Stimulated activated CD4-positive, alpha-beta T cell treated with anti-CD3 and anti-CD28 coated beads, Interleukin-12 subunit alpha, Interleukin-12 subunit beta, amount 100 ng/mL, for 4 hours (primary cell): ENCODE measurements around the gene WDR4.
"Not testable (repeated sequence)": the region's sequence is repeated elsewhere in the genome, so short reads cannot be mapped to it uniquely, and the experiment has no call there.

Experiments
- DNase-seq: peaks from one replicate; pipeline ENCODE4 v3.0.0-alpha.2; 2020

The WDR4 gene, protein sequence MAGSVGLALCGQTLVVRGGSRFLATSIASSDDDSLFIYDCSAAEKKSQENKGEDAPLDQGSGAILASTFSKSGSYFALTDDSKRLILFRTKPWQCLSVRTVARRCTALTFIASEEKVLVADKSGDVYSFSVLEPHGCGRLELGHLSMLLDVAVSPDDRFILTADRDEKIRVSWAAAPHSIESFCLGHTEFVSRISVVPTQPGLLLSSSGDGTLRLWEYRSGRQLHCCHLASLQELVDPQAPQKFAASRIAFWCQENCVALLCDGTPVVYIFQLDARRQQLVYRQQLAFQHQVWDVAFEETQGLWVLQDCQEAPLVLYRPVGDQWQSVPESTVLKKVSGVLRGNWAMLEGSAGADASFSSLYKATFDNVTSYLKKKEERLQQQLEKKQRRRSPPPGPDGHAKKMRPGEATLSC

DNA sequence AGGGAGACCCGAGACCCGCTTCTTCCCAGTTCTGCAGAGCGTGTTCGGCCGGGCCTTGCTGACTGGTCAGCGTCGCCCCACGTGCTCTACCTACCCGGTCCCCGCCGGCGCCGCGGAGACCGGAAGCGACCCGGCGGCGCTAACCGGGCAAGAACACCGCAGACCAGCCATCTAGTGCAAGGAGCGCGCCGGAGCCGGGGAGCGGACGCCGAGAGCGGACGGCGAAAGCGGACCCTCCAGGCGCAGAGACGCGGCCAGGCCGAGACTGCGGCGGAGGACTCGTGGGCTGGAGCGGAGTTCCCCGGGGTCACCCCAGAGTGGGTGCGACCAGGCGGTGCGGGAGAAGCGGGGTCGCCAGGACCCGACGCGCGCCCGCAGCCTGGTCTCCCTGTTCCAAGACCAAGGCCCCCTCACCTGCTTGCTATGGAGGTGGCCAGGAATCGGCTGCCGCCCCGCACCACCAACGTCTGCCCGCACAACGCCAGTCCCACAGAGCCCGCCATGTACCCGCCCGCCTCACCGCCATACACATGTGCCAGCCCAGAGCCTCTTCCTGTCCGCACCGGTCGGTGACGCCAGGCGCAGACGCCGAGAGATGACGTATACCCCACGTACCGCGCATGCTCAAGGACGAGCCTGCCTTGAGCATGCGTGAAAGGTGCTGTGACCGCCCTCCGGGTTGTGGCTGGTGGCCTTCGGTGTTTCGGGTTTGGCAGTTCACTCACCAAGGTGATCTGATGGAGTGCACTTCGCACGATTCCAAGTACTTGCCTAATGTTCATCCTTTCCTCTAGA, at the start of gene WDR4:
TSS of gene WDR4 (minus strand) at position 547 of the 795 bp plus-strand sequence. CDS start at position 503, 44 bp downstream.
- peak; percentile 98 for DNase-seq

DNA sequence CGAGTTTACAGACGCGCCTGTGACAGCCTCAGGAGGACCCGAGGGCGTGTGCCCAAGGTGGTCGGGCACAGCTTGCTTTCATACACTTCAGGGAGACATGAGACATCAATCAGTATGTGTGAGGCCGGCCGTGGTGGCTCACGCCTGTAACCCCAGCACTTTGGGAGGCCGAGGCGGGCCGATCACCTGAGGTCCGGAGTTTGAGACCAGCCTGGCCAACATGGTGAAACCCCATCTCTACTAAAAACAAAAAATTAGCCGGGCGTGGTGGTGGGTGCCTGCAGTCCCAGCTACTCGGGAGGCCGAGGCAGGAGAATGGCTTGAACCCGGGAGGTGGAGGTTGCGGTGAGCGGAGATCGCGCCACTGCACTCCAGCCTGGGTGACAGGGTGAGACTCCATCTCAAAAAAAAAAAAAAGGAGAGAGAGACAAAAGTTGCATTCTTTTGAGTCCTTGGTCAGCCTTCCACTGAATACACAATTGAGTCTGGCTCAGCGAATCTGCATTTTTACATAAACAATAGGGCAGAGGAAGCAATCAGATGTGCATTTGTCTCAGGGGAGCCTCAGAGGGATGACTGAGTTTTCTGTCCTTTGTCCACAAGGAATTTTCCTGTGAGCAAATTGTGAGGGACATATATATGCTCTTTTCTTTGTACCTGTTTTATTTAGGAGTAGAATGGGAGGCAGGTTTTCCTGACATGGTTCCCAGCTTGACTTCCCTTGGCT, 48.3 kb upstream of the WDR4 start:
- not testable (repeated sequence) for DNase-seq

DNA sequence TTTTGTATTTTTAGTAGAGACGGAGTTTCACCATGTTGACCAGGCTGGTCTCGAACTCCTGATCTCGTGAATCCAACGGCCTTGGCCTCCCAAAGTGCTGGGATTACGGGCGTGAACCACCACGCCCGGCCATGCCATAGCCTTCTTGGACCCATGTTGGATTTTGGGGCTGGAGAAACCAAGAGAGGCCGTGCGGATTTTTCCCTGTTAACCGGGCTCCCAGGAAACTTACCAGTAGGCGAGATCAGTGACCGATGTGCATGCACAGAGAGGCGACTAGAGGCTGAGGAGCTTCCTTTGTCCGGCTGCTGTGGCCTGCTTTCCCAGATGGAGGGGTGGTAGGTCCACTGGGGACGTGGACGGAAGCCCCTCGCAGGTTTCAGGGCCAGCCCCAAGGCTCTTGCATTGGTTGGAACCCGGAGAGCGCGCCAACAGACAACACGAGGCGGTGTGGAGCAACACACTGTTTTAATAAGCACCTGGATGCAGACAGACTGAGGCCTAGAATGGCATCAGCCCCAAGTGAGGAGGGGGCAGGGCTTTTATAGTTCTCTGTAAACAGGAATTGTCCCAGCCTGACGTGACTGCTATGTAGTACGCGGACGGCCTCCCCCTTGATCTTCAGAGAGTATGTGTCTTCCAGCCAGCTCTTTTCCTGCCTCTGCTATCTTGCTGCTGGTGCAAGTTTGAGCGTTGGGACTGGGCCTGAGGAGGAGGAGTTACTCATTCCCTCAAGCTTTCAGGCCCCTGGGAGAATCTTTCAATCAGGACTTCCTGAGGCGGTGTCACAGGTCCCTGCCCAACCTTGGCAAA, 46.0 kb upstream of the WDR4 start, which contains the start of gene ERVH48-1:
TSS of gene ERVH48-1 (minus strand) at position 517 of the 813 bp plus-strand sequence. CDS start 6,624 bp downstream, outside the sequence.
- DNase-seq: no peak

DNA sequence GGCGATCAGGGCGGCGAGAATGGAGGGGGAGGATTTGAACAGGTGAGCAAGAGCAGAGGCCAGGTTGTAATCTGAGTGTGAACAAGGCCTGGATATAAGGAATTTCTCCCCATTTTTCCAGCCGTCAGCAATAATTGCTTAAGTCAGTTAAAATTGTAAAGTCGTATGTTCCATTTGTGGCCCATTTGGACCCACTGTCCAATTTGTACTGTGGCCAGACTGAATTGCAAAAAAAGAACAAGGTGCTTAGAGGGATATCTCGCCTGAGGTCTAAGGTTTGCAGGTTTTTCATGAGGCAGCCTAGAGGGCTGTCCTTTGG, 45.1 kb upstream of the WDR4 start:
- no peak for DNase-seq

DNA sequence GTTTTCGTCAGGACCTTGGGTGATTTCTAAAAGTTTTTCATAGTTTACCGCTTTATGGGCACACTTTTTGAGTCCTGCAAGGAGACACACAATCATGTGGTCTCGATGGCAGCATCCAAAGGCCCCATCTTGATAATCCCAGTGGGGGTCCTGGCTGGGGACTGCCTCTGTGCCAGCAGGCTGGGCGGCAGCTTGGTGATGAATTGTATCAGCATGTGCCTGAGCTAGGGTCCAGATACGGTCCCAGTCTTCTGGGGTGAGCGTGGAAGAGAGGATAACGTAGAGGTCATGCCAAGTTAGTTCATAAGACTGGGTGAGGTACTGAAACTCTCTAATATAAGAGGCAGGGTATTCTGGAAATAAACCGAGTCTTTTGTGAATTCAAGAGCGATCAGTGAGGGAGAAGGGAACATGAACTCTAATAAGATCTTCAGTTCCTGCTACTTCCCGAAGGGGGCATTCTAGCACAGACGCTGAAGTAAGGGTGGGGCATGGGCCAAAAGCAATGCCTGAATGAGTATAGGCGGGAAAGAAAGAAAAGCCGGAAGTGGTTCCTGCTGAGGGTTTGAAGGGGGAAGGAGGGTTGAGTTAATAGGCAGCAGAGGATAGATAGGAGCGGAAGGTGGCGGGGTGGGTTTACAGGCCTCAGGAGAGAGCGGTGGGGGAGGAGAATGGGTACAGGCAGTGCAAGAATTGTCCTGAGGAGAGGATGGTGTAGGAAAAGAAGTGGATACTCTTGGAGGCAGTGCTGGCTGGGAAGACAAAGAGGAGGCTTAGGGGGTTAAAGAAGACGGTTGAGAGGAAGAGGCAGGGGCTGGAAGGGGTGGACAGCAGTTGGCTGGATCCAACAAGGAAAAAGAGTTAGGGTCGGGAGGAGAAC, 44.5 kb upstream of the WDR4 start:
- peak; percentile 48 for DNase-seq

DNA sequence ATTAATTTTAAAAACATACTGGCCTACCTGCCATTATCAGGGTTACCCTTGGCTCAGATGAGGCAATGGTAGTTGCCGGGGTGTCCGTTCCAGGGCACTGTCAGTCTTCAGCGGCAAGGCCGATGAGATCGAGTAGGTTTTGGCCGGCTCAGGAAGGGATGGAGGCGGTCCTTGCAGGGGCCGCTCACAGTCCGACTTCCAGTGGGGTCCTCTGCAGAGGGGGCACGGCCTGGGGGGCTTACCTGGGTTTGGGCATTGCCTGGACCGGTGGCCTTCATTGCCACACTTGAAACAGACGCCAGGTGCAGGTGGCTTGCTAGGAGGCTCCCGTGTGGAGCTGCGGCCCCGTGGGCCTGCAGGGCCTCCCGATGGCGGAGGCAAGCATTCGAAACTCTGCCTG, 43.6 kb upstream of the WDR4 start:
- no peak for DNase-seq

DNA sequence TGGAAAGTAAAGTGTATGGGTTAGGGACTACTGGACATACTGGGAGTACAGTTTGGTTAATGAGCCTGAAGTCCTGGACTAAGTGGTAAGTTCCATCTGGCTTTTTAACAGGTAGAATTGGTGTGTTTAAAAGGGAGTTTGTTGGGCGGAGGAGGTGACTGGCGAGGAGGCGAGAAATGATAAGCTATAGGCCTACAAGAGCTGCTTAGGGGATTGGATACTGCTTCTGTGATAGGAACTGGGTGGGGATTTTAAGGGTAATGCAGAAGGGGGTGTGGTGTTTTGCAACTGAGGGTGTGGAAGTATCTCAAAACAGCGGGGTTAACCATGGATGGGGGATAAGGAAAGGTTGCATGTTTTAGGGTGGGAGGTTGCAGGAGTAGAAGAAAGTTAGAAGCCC, 42.6 kb upstream of the WDR4 start:
- DNase-seq: no peak

DNA sequence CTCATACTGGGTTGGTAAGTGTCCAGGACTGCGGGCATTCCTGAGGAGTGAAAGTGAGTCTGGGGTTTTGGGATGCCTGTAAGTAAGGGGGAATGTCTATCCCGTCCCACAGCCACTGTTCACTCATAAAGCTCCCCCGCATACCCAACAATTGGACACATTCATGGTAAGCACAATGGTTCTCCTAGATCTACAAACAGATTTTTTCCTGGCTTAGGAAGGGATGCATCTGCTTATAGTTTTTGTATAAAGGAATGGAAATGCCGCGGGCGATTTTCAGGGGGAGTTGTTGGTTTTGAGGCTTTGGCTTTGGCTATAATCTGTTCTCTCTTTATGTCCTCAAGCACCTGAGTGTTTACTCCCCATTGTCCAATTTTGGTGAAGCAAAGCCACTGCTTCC, 39.0 kb upstream of the WDR4 start:
- DNase-seq: no peak

DNA sequence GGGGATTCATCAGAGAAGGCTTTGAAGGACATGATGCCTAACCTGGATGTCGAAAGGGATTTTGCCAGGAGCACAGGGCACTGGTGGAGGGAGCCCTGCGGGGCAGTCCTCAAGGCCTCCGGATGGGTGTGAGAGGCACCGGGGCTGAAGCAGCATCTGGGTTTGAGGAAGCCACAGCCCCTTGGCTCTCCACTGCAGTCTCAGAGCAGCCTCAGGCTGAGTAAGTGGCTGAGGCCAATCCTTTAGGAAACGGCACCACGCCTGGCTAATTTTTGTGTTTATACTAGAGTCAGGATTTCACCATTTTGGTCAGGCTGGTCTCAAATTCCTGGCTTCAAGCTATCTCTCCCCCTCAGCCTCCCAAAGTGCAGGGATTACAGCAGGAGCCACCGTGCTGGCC, 34.1 kb upstream of the WDR4 start:
- no peak for DNase-seq

DNA sequence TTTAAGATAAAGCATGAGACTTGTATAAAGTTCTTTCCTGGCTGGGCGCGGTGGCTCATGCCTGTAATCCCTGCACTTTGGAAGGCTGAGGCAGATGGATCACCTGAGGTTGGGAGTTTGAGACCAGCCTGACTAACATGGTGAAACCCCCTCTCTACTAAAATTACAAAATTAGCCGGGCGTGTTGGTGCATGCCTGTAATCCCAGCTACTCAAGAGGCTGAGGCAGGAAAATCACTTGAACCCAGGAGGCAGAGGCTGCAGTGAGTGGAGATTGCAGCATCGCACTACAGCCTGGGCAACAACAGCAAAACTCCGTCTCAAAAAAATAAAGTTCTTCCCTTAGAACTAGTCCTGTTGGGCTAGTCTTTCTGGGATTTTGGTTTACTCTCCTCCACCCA, 32.6 kb upstream of the WDR4 start:
- not testable (repeated sequence) for DNase-seq

DNA sequence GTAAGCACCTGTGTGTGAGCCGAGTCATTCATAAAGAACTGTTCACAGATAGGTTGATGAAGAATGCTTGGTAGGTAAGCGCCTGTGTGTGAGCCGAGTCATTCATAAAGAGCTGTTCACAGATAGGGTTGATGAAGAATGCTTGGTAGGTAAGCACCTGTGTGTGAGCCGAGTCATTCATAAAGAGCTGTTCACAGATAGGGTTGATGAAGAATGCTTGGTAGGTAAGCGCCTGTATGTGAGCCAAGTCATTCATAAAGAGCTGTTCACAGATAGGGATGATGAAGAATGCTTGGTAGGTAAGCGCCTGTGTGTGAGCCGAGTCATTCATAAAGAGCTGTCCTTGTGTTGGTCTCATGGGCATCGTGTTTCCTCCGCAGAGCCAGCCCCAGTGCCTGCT, 29.1 kb upstream of the WDR4 start:
- not testable (repeated sequence) for DNase-seq

DNA sequence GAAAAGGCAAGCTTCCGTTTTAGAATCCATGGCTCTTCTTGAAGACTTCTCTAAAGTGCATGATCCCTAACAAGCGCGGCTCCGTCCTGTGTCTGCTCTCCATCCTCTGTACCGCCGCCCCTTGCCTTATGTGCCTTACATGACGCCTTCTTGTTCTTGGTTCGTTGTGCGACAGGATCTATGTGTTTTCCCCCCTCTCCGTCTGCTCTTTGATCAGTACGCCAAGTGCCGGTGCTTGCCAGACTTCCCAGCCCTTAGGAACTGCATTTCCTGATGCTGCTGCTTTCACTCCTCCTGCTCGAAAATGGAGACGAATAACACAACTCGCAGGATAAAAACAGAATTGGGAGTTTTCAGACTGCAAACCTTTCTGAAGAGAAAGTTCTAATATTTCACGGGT, 26.9 kb upstream of the WDR4 start:
- DNase-seq: no peak

DNA sequence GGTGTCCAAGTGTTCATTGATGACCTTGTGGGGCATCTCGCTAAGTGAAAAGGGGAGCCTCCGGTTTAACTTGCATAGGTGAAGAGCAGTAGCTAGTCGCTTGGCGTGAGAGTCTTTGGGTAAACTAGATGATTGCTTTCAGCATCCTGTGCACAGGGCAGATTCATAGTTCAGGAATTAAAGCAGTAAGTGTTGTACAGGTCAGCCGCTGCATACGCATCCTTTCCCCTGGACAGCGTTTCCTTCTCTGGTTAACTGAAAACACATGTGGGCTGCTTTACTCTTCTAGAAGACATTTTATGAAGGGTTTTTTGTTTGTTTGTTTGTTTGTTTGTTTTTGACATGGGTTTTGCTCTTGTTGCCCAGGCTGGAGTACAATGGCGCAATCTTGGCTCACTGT, 25.9 kb upstream of the WDR4 start:
- no peak for DNase-seq

DNA sequence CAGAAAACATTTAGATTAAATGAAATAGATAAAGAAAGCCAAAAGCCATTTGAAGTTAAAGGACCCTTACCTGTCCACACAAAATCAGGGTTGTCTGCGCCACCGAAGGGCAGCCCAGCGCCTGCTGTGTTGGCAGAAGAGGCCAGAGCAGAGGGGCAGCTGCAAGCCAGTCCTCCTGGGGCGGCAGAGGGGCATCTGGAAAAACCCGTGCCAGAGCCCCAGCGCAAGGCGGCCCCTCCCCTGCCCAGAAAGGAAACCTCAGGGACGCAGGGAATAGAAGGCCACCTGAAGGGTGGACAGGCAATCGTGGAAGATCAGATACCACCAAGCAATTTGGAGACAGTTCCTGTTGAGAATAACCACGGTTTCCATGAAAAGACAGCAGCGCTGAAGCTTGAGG, 24.5 kb upstream of the WDR4 start:
- DNase-seq: no peak

DNA sequence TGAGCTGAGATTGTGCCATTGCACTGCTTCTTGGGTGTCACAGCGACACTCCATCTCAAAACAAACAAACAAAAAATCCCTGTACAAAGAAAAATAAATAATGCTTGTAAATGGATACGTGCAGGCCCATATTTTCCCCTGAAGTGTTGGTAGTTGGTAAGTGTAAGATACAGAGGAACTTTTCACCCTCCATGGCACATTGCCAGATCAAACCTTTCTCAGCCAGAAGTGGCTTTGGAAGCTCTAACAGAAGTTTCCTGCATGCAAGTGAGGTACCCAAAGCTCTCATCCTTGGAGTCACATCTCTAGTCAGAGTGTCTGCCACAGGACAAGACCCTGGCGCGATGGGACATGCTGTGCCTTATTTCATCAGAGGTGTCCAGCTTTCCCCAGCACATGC, 21.1 kb upstream of the WDR4 start:
- DNase-seq: no peak

DNA sequence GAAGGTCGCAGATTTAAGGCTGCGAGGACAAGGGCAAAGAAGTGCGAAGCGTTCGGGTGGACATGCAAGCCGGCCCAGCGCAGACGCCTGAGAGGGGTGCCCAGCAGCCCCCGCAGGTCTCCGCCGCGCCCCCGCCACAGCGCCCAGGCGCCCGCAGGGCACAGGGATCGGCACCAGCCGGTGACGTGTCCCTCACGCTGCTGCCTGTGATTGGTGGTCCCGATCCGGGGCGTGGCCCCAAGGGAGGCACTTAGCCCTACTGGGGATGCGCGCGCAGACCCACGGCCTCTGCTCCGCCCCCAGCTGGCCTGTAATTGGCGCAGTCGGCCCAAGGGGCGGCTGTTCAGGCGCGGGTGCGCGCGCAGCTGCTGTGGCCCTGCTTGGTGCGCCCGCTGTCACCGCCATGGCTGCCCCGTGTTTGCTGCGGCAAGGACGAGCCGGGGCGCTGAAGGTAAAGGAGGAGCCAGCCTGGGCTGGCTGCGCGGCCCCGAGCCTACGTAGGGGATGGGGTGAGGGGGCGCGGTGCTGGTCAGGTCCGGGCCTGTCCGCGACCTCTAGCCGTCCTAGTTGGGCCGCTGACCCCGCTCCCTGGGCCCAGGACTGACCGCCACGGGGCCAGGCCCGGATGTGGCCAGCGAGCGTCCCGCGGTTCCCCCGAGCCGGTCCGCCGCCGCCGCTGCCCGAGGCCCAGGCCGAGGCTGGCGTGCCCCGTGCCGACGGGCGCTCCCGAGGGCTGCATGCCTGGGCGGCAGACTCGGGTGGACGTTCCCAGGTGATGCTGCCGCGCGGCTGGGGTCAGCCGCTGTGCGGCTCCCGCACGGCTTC, 13.8 kb upstream of the WDR4 start, which contains the start of gene NDUFV3:
TSS of gene NDUFV3 (plus strand) at position 379 of the 825 bp plus-strand sequence. CDS start at position 404, 25 bp downstream.
- peak; percentile 100 for DNase-seq

DNA sequence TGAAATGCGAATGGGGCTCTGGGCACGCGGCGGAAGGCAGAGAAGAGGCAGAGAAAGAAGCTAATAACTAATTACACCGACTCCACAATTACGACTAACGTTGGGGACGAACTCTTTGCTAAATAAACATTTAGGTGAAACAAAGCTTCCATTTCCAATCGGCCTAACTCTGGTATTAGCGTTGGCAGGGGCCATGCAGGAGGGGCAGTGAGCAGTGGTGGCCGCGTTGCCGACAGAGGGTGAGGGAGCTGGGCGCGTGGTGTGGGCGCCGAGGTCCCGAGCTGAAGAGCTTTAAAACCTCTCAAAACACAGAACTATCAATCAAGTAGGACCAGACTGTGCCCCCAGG, 13.2 kb upstream of the WDR4 start:
- DNase-seq: no peak

DNA sequence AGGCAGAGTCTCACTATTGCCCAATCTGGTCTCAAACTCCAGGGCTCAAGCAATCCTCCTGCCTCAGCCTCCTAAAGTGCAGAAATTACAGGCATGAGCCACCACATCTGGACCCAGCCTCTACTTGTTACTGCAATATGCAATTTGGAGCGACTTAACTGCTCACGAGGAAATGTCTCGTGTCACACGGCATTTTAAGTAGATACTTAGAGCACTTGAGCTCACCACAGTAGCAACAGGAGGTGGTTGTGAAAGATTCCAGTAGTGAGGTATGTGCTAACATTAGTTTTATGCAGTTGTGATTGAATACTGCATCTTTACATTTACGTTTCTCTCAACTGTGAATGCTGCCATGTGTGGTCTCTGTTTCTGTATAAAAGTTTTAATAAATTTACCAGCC, 8.0 kb upstream of the WDR4 start:
- no peak for DNase-seq

DNA sequence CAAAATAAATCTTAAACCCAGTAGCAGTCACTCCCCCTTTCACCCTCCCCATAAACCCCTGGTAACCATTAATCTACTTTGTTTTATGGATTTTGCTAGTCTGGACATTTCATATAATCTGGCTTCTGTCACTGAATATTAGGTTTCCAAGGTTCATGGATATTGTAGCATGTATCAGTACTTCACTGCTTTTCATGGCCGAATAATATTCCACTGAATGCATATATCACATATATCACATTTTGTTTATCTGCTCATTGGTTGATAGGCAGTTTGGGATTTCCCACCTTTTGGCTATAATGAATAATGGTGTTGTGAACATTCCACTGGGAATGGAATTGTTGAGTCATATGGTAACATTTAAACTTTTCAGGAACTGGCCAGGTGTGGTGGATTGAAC, 4.6 kb upstream of the WDR4 start:
- DNase-seq: no peak

DNA sequence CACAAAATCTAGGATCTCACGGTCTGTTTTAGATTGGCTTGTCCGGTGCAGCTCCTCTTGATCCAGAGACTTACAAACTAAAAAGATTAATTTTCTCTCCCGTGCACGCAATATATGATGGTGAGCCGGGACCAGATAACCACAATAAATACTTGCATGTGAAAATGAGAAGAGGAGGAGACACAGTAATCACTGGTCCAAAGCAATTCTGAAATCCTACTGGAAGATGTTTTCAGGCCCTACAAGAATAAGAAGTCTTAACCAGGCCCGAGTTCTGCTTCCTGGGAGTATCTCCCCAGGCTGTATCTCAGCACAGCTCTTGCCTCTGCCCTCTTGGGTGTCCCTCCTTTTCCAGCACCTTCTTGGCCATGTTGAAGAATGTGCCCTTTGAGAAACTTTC, 1.0 kb upstream of the WDR4 start:
- DNase-seq: no peak

DNA sequence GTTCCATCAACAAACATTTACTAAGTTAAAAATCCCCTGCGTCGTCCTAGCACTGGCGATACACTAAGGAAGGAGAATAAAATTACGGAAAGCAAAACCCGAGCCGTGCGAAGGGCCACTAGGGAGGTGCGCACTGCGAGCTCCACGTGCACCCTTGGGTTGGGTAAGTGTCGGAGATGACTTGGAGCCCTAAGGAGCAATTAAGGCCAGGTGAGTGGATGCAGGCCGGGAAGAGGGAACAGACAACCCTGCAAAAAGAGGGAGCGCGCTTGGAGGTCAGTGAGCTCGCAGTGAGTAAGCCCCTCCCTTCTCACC, 704 bp downstream of the WDR4 start:
- no peak for DNase-seq
